ENCODE results near the gene GZMM. TPM values are rescaled to one million over a fixed set of nuclear protein-coding genes. Genes with fewer than 3 reads are reported as not detected.
A peak's percentile ranks its signal among the peaks of the same experiment; 100 is the strongest.

Gene GZMM
- total and polyA plus RNA-seq, 2 of the 13 experiments (the other 11 are each of a cell fraction or from before 2014, with no cell fraction given): 0.07 TPM; not detected in 1

- peak; percentile 39; the same call in 1 of the 2 replicates for TF ChIP-seq ZNF20 (CRISPR knock-in tag; IDR thresholded peaks at IDR 0.05)
- TF ChIP-seq ZSCAN21 (CRISPR knock-in tag; IDR thresholded peaks at IDR 0.05; ENCODE audit: borderline replicate concordance): 0 out of 2 replicates have a peak, but pooled peaks have one; percentile 30
- 0 out of 2 replicates have a peak, but pooled peaks have one; percentile 35 for TF ChIP-seq MXD1 (CRISPR knock-in tag; IDR thresholded peaks at IDR 0.05)
- peak; percentile 41; the same call in 1 of the 2 replicates for TF ChIP-seq HOXA3 (CRISPR knock-in tag; IDR thresholded peaks at IDR 0.05)
- TF ChIP-seq TRAFD1 (CRISPR knock-in tag; IDR thresholded peaks at IDR 0.05; ENCODE audit: borderline replicate concordance): no peak
- TF ChIP-seq NFAT5 (CRISPR knock-in tag; IDR thresholded peaks at IDR 0.05): no peak
- TF ChIP-seq ZNF800 (CRISPR knock-in tag; IDR thresholded peaks at IDR 0.05): no peak; the same call in 1 of the 2 replicates
- TF ChIP-seq ATM (IDR thresholded peaks at IDR 0.05; ENCODE audit: borderline replicate concordance): no peak
- TF ChIP-seq IRF9 (CRISPR knock-in tag; IDR thresholded peaks at IDR 0.05; ENCODE audit: borderline replicate concordance): peak; percentile 53; the same call in 1 of the 2 replicates
- TF ChIP-seq HNF4A (CRISPR knock-in tag; IDR thresholded peaks at IDR 0.05): peak; percentile 67
- TF ChIP-seq ZNF879 (CRISPR knock-in tag; IDR thresholded peaks at IDR 0.05): 0 out of 2 replicates have a peak, but pooled peaks have one; percentile 35
- TF ChIP-seq ISL2 (CRISPR knock-in tag; IDR thresholded peaks at IDR 0.05): peak; percentile 7; the same call in 1 of the 2 replicates
Observed at GRCh38 chr19:532561-533363, 11.1 kb upstream of the GZMM start (continued).

Data from HepG2 (cell line).